Caco-2 (cell line): ENCODE results near the gene ILDR2. TPM values are rescaled to one million over a fixed set of nuclear protein-coding genes. Genes with fewer than 3 reads are reported as not detected.
A peak's percentile ranks its signal among the peaks of the same experiment; 100 is the strongest.

Source experiments
- BruUV-seq: library from RNA; stranded (reverse); fragments of 400-500 nt; replicated peaks from 2 replicates; lab custom pipeline; 2021; lab: Mats Ljungman, UMichigan
- CTCF ChIA-PET: fragments of 300-600 bp; sonication (Branson Sonifier 250); formaldehyde crosslinking; loops from one replicate; lab custom pipeline; 2022; ENCODE audit warnings: antibody characterized with exemption; lab: Charles Lee
- POLR2A ChIA-PET: fragments of 300-600 bp; sonication (Branson Sonifier 250); formaldehyde crosslinking; loops from one replicate; lab custom pipeline; 2022; ENCODE audit warnings: antibody characterized with exemption; lab: Charles Lee
- DNase-seq, 2 experiments: peaks; one replicate each; pipeline versions ENCODE4 v3.0.0 to v3.0.0-alpha.2; 2020 to 2022
- H3K27me3 ChIP-seq: replicated peaks from 2 replicates; pipeline ENCODE4 v1.6.0; 2011; ENCODE audit warnings: low read length; ENCODE audit not compliant: control insufficient read depth, insufficient read depth
- H3K36me3 ChIP-seq: 2 replicates; pipeline ENCODE4 v1.5.1; 2011; ENCODE audit warnings: low read length; ENCODE audit not compliant: control insufficient read depth, insufficient read depth
- H3K4me1 ChIP-seq: fragments of 250-450 bp; sonication (Bioruptor Pico); 2 replicates; pipeline ENCODE4 v1.5.1; 2020; ENCODE audit warnings: mild to moderate bottlenecking
- H3K4me3 ChIP-seq: 2 replicates; pipeline ENCODE4 v1.5.1; 2011; ENCODE audit warnings: low read depth, mild to moderate bottlenecking, control low read depth, low read length
- H3K9me3 ChIP-seq: fragments of 250-450 bp; sonication (Bioruptor Pico); 2 replicates; pipeline ENCODE4 v1.5.1; 2020; ENCODE audit warnings: mild to moderate bottlenecking, moderate library complexity
- H3K27ac Mint-ChIP-seq: one replicate; pipeline ENCODE4 v1.8.0; 2022; ENCODE audit warnings: mixed read lengths; ENCODE audit not compliant: unreplicated experiment
- H3K27me3 Mint-ChIP-seq: one replicate; pipeline ENCODE4 v1.8.0; 2022; ENCODE audit warnings: mixed read lengths; ENCODE audit not compliant: insufficient read depth, unreplicated experiment
- H3K36me3 Mint-ChIP-seq: one replicate; pipeline ENCODE4 v1.8.0; 2022; ENCODE audit warnings: mild to moderate bottlenecking, mixed read lengths; ENCODE audit not compliant: insufficient read depth, unreplicated experiment
- H3K4me1 Mint-ChIP-seq: one replicate; pipeline ENCODE4 v1.8.0; 2022; ENCODE audit warnings: low read depth, mixed read lengths; ENCODE audit not compliant: unreplicated experiment
- H3K4me3 Mint-ChIP-seq: one replicate; pipeline ENCODE4 v1.8.0; 2022; ENCODE audit warnings: mild to moderate bottlenecking, moderate library complexity, mixed read lengths; ENCODE audit not compliant: unreplicated experiment
- H3K9me3 Mint-ChIP-seq: one replicate; pipeline ENCODE4 v1.8.0; 2022; ENCODE audit warnings: mixed read lengths; ENCODE audit not compliant: unreplicated experiment
- intact Hi-C: fragments of 100-400 bp; cut with micrococcal nuclease; formaldehyde crosslinking; loops from one replicate; pipeline ENCODE4 v1.10.0; 2022; ENCODE audit not compliant: unreplicated experiment
- total RNA-seq: library from RNA; stranded (reverse); gene quantifications from 2 replicates; pipeline ENCODE4 v1.2.3, GENCODE V29; 2022
- TF ChIP-seq, protein P1 (sequence below), 2 experiments: fragments of 200-600 bp in 1 of 2; IDR thresholded peaks; 1 replicate in 1 of 2; 2 replicates in 1 of 2; pipeline versions ENCODE4 v1.5.1 to v1.8.0; 2011 to 2022; ENCODE audit warnings: antibody characterized with exemption in 1 of 2, control low read depth in 1 of 2, inconsistent platforms in 1 of 2, low read depth in 1 of 2, low read length in 1 of 2, mild to moderate bottlenecking in 1 of 2, moderate library complexity in 1 of 2; ENCODE audit not compliant: insufficient read depth in 1 of 2, severe bottlenecking in 1 of 2, unreplicated experiment in 1 of 2

ILDR2 gene
- total RNA-seq, 1 experiment from 2014 or later: 0.98 TPM

DNA sequence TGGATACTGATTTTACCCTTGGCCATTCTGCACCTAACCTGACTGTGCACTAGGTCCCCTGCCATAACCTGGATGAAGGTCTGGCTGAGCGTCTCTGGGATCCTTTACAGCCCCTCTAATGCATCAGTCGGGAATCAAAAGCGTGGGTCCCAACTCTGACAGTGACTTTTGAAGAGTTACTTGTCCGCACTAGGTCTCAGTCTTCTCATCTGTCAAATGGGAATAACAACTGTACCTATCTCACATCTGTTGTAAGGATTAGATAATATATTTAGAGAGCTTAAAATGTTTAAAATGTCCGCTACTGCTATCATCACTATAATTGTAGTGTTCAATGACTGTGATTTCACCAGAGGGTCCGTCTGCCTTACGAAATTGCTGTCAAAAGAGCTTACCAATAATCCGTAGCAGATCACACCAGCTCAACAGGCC is 100.0 kb downstream of the ILDR2 start:
- intact Hi-C loops: no loop called here
- Histone ChIP-seq H3K4me3 (peak overlapping the region; percentile 57), H3K9me3 (no peaks in the 10 kb centered on the region), H3K36me3 (no peaks in the 10 kb centered on the region), H3K4me1 (peaks cover 8% of the 10 kb centered on the region), H3K27me3 (no peaks in the 10 kb centered on the region)
- TF ChIP-seq, protein P1, sequence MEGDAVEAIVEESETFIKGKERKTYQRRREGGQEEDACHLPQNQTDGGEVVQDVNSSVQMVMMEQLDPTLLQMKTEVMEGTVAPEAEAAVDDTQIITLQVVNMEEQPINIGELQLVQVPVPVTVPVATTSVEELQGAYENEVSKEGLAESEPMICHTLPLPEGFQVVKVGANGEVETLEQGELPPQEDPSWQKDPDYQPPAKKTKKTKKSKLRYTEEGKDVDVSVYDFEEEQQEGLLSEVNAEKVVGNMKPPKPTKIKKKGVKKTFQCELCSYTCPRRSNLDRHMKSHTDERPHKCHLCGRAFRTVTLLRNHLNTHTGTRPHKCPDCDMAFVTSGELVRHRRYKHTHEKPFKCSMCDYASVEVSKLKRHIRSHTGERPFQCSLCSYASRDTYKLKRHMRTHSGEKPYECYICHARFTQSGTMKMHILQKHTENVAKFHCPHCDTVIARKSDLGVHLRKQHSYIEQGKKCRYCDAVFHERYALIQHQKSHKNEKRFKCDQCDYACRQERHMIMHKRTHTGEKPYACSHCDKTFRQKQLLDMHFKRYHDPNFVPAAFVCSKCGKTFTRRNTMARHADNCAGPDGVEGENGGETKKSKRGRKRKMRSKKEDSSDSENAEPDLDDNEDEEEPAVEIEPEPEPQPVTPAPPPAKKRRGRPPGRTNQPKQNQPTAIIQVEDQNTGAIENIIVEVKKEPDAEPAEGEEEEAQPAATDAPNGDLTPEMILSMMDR (IDR thresholded peaks at IDR 0.05; ENCODE audit: insufficient read depth in 1 of 2, low read depth in 1 of 2, low read length in 1 of 2, severe bottlenecking in 1 of 2, unreplicated experiment in 1 of 2): no peak
- DNase-seq: no peak
- H3K4me1 Mint-ChIP-seq: peaks cover 17% of the 10 kb centered on the region
- no peaks in the 10 kb centered on the region for H3K27me3 Mint-ChIP-seq
- H3K27ac Mint-ChIP-seq: peak overlapping the region; percentile 97
- H3K4me3 Mint-ChIP-seq: peak overlapping the region; percentile 87
- no peaks in the 10 kb centered on the region for H3K9me3 Mint-ChIP-seq
- no TSS peak for BruUV-seq
- ChIA-PET POLR2A (interaction anchor here (1.8 kb wide), 2 partner anchors 35 to 345 kb away, joined by 6 to 17 read pairs; partner anchors contain the start of genes POGK and POU2F1), CTCF (interaction anchor here (2.7 kb wide), 1 partner anchor 35 kb away, joined by 7 read pairs; no protein-coding TSS in a partner anchor)
- peaks cover 6% of the 10 kb centered on the region for H3K36me3 Mint-ChIP-seq

DNA sequence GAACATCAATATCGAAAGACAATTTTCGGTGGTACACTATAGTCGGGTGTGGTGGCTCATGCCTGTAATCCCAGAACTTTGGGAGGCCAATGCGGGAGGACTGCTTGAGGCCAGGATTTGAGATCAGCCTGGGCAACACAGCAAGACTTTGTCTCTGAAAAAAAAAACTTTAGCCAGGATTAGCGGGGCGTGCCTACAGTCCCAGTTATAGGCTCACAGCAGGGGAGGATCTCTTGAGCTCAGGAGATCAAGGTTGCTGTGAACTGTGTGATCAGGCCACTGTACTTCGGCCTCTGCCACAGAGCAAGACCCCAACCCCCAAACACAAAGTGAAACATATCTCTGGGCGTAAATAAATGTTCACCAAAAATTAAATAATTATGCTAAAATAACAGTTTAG is 100.9 kb downstream of the ILDR2 start:
- Mint-ChIP-seq H3K27ac (no peak overlapping the region), H3K4me1 (peaks cover 17% of the 10 kb centered on the region), H3K4me3 (peak overlapping the region; percentile 87), H3K27me3 (no peaks in the 10 kb centered on the region), H3K9me3 (no peaks in the 10 kb centered on the region), H3K36me3 (peaks cover 6% of the 10 kb centered on the region)
- CTCF ChIA-PET: interaction anchor here (2.7 kb wide), 1 partner anchor 36 kb away, joined by 7 read pairs; no protein-coding TSS in a partner anchor
- H3K4me3 ChIP-seq: no peak overlapping the region
- TF ChIP-seq, protein P1 (IDR thresholded peaks at IDR 0.05; ENCODE audit: insufficient read depth in 1 of 2, low read depth in 1 of 2, low read length in 1 of 2, severe bottlenecking in 1 of 2, unreplicated experiment in 1 of 2): no peak
- H3K27me3 ChIP-seq: no peaks in the 10 kb centered on the region
- no peaks in the 10 kb centered on the region for H3K9me3 ChIP-seq
- no TSS peak for BruUV-seq
- intact Hi-C loops: no loop called here
- POLR2A ChIA-PET: interaction anchor here (0.5 to 0.6 kb wide), 3 partner anchors 35 to 345 kb away, joined by 3 to 4 read pairs (median 3); partner anchors contain the start of gene POGK
- peaks cover 8% of the 10 kb centered on the region for H3K4me1 ChIP-seq
- no peaks in the 10 kb centered on the region for H3K36me3 ChIP-seq
- no peak for DNase-seq

DNA sequence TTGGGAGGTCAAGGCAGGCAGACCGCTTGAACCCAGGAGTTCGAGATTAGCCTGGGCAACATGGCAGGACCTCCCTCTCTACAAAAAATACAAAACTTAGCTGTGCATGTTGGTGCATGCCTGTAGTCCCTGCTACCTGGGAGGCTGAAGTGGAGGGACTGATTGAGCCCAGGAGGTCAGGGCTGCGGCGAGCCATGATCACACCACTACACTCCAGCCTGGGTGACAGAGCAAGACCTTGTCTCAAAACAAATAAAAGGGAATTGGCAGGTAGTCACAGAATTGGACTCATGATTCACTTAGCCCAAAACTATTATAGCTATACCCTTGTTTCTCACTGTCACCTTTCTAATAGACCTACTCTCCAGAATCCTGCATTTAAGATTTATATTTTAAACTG is 104.8 kb downstream of the ILDR2 start:
- Histone ChIP-seq H3K4me1 (peaks cover 8% of the 10 kb centered on the region), H3K36me3 (no peaks in the 10 kb centered on the region), H3K9me3 (no peaks in the 10 kb centered on the region), H3K4me3 (no peak overlapping the region), H3K27me3 (no peaks in the 10 kb centered on the region)
- BruUV-seq: no TSS peak
- TF ChIP-seq, protein P1 (IDR thresholded peaks at IDR 0.05; ENCODE audit: insufficient read depth in 1 of 2, low read depth in 1 of 2, low read length in 1 of 2, severe bottlenecking in 1 of 2, unreplicated experiment in 1 of 2): no peak
- Mint-ChIP-seq H3K4me1 (peaks cover 15% of the 10 kb centered on the region), H3K36me3 (peaks cover 11% of the 10 kb centered on the region), H3K4me3 (no peak overlapping the region), H3K27me3 (no peaks in the 10 kb centered on the region), H3K9me3 (no peaks in the 10 kb centered on the region), H3K27ac (no peak overlapping the region)
- intact Hi-C loops: no loop called here
- ChIA-PET CTCF (no interaction called here), POLR2A (no interaction called here)
- no peak for DNase-seq
